HUDEP-2 (cell line): ENCODE data around the gene ZBTB12.

Experiments used
- DNase-seq, 76 experiments: peaks; one replicate each; lab custom pipeline; 2025; ENCODE audit not compliant: unreplicated experiment in 76 of 76; lab: John Stamatoyannopoulos, UW

The ZBTB12 gene

DNA sequence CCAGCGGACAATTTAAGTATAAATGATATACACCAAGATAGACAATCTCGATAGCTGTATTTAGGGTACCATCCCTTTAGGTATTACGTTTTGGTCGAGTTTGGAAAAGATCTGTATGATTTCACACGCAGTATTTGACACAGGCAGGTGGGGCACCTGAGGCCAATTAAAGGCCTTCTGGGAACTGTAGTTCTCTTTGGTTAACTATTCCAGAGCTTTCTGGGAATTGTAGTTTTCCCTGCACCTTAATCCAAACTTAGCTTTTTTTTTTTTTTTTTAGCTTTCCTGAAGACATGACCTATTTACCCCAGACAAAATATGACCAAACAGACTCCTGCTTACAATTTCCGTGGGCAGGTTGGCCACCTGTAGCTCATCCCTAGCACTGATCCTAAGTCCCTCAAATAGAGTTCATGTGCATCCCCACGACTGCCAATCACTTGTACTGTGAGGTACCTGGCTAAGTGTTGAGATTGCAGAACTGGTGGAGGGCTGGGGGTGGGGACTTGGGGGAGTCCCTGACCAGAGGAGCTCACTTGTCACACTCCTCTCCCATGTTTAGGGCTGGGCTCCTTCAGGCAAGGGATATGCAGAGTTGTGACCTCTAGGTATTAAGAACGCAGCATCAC, 3.4 kb downstream of the ZBTB12 start:
- peak in 20 of 76 experiments; percentile 18 to 70 (median 40) for DNase-seq

DNA sequence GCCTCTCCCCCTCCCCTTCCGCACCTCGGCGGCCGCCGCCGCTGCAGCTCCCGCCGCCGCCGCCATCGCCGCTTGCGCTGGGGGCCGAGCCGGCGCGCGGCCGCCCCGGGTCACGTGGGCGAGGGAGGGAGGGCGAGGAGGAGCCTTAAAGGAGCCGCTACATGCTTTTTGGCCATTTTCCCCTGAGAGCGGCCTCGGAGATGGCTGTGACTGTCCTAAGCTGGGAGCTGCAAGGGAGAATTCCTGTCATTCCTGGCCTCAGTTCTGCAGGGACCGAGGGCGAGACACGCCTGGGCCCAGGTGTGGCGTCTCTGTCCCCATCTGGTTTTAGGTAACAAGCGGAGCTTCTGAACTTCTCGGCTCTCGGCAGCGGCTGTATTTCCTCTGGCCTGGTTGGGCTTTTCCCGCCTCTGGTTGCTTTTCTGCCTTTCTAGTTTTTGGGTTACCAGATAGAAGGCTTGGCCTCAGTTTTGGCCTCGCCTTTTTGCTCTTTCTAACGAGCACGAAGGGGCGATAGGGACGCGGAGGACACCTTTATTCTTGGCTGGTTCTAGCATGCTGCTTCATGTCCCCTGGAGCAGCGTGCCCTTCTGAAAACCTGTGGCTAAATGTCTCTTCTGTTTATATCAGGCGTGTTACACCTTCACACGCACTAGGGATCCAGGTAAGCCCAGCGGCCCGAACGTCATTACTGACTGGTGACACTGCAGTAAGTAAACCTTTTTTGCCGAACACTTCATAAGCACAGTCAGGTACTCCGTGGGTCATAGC, 4.1 kb downstream of the ZBTB12 start, which contains the start of gene EHMT2:
TSS of gene EHMT2 (minus strand) at position 87 of the 771 bp plus-strand sequence. CDS start at position 66, 21 bp downstream.
- peak in 73 of 76 experiments; percentile 22 to 92 (median 78) for DNase-seq

- no peak for DNase-seq
Observed at GRCh38 chr6:31896856-31897611, 4.9 kb downstream of the ZBTB12 start.

DNA sequence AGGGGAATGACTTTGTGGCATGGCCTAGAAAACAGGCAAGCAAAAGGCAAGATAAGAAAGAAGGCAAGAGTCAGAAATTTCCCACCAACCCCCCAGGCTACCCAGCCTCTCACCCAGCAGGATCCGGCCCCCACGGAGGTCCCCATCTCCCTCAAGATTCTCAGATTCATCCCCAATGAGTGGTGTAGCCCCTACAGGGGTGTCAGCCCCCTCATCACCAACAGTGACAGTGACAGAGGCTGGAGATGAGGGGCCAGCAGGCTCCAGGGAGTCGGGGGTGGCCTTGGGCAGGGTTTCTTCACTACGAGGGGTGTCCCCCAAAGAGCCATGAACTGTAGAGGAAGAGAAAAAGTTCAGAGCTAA, 5.4 kb downstream of the ZBTB12 start:
- no peak for DNase-seq

DNA sequence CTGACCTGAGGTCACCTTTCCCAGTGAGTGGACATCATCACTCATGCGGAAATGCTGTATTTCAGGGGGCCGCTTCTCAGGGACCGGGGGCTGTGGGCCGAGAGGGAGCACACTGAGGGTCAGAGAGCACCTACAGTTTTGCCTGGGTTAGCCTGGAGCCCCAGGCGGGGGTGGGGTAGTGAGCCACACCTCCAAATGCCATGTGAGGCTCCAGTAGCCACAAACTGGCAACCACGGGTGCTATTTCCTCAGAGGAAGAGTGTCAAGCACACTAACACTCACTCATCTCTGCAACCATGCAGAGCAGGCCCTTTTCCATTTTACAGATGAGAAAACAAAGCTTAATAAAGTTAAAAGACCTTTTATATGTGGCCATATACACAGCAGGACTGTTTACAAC, 9.1 kb downstream of the ZBTB12 start:
- DNase-seq: no peak

- DNase-seq: no peak
Observed at GRCh38 chr6:31889331-31889972, 12.4 kb downstream of the ZBTB12 start.

DNA sequence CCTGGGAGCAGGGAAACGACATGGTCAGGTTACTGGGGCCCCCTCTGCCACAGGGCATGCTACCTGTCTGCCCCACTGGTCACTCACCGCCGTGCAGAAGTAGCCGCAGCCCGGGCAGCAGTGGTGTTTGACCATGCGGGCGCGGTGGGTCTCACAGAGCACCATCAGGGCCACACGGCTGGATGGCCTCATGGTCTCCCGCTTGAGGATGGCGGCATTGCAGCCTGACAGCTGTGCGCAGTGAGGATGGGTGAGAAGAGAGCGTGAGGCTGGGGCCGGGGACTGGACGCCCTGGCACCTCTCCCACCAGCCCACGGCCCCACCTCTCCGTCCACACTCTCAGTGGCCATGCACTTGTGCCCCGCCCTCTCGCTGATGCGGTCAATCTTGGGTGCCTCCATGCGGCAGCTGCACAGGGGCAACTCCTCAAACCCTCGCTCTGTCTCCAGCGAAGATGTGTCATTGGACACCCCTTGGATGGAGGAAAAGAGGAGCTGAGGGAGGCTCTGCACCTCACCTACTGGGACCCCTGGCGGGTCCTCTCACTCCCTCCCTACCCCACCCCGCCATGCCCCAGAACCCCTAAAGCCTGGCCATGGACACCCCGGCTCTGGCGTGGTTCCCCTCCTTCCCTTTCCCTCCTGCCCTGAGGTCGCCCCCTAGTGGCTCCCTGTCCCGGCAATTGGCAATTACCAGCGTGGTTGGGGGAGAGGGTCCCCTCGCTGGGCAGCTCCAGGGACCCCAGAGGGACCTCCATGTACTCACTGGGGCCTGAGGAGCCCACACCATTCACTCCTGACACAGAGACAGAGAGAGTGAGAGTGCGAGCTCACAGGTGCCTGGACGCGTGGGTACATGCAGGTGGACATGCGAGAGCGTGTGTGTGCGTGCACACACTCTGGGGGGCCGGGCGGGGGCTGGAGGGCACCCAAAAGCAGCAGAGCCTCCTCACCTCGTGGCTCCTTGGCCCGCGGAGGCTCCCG, 13.3 kb downstream of the ZBTB12 start:
- peak in 29 of 76 experiments; percentile 5 to 57 (median 28) for DNase-seq

- DNase-seq: no peak
Observed at GRCh38 chr6:31887173-31888007, 14.5 kb downstream of the ZBTB12 start.

- DNase-seq: no peak
Observed at GRCh38 chr6:31886541-31886991, 15.3 kb downstream of the ZBTB12 start.

DNA sequence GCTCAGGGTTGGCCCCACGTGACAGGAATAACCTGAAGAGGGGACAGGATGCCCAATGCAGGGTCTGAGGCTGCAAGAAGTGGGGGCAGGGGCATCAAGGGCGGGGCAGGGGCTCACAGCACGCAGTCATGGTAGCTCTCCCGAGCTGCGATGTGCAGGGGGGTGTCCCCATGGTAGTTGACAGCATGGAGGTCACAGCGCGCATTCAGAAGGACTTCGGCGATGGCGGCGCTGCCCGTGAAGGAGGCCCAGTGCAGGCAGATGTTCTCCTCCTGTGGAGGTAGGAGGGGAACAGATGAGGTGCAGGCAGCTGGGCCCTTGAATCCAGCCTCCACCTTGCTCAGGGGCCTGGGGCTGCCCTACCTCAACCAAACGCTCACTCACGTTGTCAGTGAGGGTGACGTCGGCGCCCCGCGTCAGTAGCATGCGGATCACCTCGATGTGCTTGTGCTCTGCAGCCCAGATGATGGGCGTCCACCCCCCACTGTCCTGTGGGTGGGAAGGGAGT, 17.3 kb downstream of the ZBTB12 start:
- no peak for DNase-seq

GRCh38 chr6:31883676-31884075, 18.2 kb downstream of the ZBTB12 start:
- DNase-seq: no peak

GRCh38 chr6:31882344-31882743, 19.5 kb downstream of the ZBTB12 start:
- DNase-seq: peak in 1 of 76 experiments; percentile 21

GRCh38 chr6:31881136-31881859, 20.6 kb downstream of the ZBTB12 start:
- no peak for DNase-seq

- no peak for DNase-seq
Observed at GRCh38 chr6:31880616-31881015, 21.3 kb downstream of the ZBTB12 start.

- DNase-seq: no peak
Observed at GRCh38 chr6:31879901-31880300, 22.0 kb downstream of the ZBTB12 start.

DNA sequence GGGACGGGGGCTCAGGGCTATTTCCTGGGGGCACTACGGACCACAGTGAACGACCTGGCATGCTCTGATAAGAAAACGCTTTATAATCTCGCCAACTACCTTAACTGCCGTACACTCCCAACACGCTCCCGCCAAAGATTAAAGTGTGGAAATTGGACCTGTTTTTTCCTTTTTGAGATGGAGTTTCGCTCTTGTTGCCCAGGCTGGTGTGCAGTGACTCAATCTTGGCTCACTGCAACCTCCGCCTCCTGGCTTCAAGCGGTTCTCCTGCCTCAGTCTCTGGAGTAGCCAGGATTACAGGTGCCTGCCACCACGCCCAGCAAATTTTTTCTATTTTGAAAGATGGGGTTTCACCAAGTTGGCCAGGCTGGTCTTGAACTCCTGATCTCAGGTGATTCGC, 22.7 kb downstream of the ZBTB12 start:
- no peak for DNase-seq

- DNase-seq: no peak
Observed at GRCh38 chr6:31878726-31879125, 23.2 kb downstream of the ZBTB12 start, which contains the start of gene SLC44A4. Gene SLC44A4 (minus strand): TSS chr6:31878997. CDS start chr6:31878980, 17 bp downstream.

- DNase-seq: no peak
Observed at GRCh38 chr6:31878222-31878621, 23.7 kb downstream of the ZBTB12 start.
